SHP77 treated with DMSO at 0.1 percent for 48 hours (cell line): ENCODE data around the gene TRIM62.
"Not testable (repeated sequence)": the region's sequence is repeated elsewhere in the genome, so short reads cannot be mapped to it uniquely, and the experiment has no call there.

Experiments used
- DNase-seq: peaks from one replicate; lab custom pipeline; 2025; lab: John Stamatoyannopoulos, UW

The TRIM62 gene

GRCh38 chr1:33158366-33158765 lies 23.5 kb downstream of the TRIM62 start:
- DNase-seq, result no peak

GRCh38 chr1:33157131-33157530 lies 24.7 kb downstream of the TRIM62 start:
- DNase-seq, result no peak

- DNase-seq, result no peak
Observed at GRCh38 chr1:33155877-33156538, 25.8 kb downstream of the TRIM62 start.

DNA sequence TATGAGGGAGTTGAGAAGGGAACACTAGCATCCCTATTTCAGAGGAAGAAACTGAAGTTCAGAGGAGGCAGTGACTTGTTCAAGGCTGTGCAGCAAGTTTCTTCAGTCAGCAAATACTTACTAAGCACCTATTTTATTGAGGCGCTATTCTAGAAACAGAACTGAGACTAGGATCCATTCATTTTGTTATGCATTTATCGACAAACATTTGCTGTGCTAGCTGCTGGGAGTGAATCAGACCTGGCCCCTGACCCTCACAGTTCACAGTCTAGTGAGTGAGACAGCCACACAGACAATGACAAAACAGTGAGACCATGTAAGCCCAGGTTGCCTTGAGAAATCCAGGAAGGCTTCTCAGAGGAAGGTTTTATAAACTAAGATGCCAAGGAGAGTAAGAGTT lies 28.2 kb downstream of the TRIM62 start:
- DNase-seq, result no peak

DNA sequence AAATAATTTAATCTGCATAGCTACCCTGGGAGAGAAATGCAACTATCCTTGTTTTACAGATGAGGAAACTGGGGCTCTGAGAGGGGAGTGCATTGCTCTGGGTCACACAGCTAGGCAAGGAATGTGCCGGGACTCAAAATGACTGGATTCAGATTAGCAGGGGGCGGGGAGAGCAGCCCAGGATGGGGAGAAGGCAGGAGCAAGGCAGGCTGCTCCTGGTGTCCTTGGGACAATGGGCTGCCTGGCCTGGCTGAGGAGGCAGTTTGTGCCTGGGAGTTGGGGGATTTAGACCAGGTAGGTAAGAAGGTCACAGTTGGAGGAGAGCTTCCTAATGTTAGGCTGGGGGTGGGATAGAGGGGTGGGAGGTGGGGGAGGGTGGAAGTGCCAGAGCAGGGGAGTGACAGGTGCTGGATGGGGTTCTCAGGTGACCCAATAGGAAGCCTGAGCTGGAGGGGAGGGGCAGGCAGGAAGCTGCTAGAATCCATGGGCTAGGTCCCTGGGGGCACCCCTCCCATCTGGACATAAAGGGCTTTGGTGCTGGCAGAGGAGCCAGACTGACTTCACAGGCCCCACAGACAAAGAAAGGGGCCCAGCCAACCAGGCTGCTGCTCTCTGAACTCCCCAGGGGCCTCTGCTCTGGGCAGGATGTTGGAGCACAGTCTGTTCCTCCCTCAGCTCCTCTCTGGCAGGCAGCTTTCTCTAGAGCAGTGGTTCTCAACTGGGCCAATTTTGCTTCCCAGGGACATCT lies 29.0 kb downstream of the TRIM62 start:
- DNase-seq, result no peak

DNA sequence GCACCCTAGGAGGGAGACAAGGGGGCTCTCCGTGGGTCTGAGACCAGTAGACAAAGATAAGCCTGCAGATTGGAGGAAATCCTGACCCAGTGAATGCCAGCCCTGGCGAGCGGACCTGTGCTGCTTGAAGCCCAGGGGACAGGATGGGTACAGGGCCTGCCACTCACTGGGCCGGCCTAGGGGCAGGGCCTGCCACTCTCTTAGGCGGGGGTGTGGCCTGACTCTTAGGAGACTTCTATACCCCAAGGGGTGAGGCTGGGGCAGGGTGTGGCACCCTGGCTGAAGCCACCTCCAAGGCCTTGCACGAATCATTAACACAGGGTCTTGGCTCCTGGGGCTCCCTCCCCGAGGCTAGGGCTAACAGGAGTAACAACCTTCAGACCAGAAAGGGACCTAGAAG lies 30.7 kb downstream of the TRIM62 start:
- DNase-seq, result no peak

- no peak for DNase-seq
Observed at GRCh38 chr1:33150522-33150921, 31.3 kb downstream of the TRIM62 start.

DNA sequence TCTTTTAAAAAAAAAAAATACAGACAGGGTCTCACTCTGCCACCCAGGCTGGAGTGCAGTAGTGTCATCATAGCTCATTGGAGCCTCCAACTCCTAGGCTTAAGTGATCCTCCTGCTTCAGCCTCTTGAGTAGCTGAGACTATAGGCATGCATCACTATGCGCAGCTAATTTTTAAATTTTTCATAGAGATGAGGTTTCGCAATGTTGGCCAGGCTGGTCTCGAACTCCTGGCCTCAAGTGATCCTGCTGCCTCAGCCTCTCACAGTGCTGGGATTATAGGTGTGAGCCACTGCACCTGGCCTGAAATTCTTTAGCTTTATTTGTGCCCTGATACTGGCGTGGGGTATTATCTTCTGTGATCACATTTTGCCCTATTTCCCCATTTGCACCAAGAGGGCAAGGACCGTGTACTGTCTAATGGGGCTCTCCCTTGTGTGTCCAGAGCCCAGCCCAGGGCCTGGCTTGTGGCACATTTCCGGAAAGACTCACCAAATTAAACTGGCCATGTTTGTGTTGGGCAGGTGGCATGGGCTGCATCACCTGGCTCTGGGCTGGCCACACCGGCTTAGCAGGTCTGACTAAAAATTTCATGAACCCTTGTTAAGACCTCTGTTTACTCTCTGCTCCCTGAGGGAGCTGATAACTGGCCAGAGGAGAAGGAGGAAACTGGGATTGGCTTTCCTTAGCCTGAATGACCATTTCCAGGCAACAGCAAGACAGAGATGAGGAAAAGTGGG lies 32.2 kb downstream of the TRIM62 start:
- DNase-seq, result no peak

GRCh38 chr1:33148615-33149014 lies 33.2 kb downstream of the TRIM62 start:
- DNase-seq, result no peak

DNA sequence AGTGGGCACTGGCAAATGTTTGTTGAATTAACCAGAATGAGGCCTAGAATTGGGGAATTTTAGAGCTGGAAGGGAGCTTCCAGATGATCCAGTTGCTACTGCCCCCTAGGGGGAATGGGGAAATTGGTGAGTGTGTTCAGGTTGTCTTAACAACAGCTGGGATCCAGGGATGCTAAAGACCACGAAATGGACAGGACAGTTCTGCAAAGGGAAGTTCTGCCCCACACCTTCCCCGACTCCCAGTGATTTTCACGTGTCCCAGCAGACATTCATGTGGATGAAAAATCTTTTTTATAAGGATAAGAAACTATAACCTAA lies 33.9 kb downstream of the TRIM62 start:
- DNase-seq, result no peak

DNA sequence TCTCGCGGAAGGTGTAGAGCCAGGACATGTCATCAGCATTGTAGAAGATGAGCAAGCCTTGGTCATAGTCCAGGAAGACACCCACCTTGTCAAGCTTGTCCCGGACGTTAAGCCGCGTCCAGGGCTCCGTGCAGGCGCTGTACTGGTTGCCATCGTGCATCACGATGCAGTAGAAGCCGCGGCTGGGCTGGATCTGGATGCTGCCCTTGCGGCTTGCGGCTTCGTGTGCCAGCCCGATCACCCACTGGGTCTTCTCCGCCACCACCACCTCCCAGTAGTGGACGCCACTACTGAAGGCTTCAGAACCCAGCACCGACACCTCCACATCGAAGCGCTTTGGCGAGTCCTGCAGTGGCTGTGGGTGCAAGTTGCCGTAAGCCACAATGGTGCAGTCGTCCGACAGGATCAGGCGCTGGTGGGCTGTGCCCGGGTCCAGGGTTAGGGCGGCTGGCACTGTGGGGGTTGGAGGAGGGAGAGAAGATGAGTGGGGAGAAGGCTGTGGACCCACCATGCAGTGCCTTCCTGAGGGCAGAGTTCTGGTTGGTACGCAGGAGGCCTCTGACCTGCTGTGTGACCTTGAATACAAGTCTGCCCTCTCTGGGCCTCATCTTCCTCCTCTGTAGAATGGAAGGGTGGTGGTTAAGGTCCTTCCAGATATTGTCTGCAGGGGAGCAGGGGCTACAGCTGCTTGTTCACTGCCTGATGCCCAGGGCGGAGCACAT lies 34.4 kb downstream of the TRIM62 start:
- no peak for DNase-seq

DNA sequence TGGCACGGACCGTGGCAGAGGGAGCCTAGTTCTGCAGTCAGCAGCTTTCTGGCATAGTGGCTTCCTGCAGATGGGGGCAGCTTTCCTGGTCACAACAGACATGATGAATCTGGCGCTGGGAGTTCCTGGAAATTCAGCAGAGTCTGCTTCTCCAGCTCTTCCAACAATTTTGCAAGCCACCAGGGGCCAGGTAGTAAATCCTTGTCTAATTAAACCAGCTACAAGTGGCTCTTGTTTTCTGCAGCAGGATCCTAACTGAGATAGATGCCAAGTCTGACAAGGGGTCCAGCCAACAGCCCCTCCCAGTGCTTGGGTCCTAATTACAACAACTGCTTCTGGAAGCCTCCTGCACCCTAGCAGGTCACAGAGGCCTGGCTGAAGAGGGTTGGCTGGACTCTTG lies 35.8 kb downstream of the TRIM62 start:
- no peak for DNase-seq

- DNase-seq, result no peak
Observed at GRCh38 chr1:33143698-33144097, 38.1 kb downstream of the TRIM62 start.

DNA sequence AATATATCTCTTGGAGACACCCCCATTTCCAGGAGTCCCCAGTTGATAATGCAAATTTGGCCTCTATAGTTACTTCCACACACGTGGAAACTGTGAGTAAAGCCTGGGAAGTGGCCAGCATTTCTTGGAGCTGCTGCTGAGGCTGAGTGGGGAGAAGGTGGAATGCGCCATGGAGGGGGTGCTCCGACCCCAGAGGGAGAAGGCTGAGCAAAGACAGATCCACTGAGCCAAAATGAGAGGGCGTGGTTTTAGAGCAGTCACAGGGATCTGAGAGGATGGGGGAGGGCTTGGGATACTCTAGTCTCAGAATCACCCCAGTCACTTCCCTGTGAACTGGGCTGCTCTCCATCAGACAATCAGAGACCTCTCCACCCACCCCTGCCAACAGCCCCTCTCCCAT lies 38.7 kb downstream of the TRIM62 start:
- DNase-seq, result no peak

GRCh38 chr1:33142483-33143064 lies 39.3 kb downstream of the TRIM62 start:
- no peak for DNase-seq

GRCh38 chr1:33141781-33142180 lies 40.1 kb downstream of the TRIM62 start:
- DNase-seq, result no peak

- DNase-seq, result no peak
Observed at GRCh38 chr1:33141216-33141615, 40.6 kb downstream of the TRIM62 start.

- no peak for DNase-seq
Observed at GRCh38 chr1:33140153-33141149, 41.4 kb downstream of the TRIM62 start.

DNA sequence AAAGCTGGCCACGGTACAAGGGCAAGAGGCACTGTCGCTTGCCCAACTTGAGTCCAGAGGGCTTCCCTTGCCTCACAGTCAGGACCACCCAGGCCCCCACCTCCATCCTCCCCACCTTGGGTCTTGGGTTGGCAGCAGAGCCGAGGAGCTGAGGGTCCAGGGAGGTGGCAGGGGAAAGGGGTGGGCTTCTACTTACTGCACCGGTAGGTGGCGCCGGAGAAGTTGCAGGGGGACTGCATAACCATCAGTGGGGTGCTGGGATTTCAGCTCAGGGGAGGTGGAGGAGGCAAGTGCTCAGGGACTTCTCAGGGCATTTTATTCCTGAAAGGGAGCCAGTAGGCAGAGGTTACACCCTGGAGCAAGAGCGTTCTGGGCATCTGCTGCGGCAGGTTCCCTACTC lies 44.0 kb downstream of the TRIM62 start:
- DNase-seq, result no peak

- not testable (repeated sequence) for DNase-seq
Observed at GRCh38 chr1:33136041-33136440, 45.8 kb downstream of the TRIM62 start.
